IMR-90 (cell line): ENCODE measurements around the gene SKIC8. TPM values are rescaled to one million over a fixed set of nuclear protein-coding genes. Genes with fewer than 3 reads are reported as not detected.

Experiments used
- ATAC-seq: fragments of 200-7000 bp; cut with Tn5 transposase; 2 replicates; pipeline ENCODE4 v1.9.1; 2020; ENCODE audit warnings: low read depth, mild to moderate bottlenecking, moderate library complexity
- BruUV-seq: library from RNA; stranded (reverse); fragments of 400-500 nt; replicated peaks from 2 replicates; lab custom pipeline; 2021; lab: Mats Ljungman, UMichigan
- CTCF ChIA-PET: fragments of 300-600 bp; formaldehyde crosslinking; extraction: SDS; loops from one replicate; lab custom pipeline; 2021; ENCODE audit warnings: antibody characterized with exemption; lab: Yijun Ruan, JAX
- POLR2A ChIA-PET: fragments of 300-600 bp; sonication (Branson Sonifier 250); formaldehyde crosslinking; loops from one replicate; lab custom pipeline; 2022; ENCODE audit warnings: antibody characterized with exemption; ENCODE audit not compliant: unreplicated experiment; lab: Charles Lee
- DNase-seq: peaks from one replicate; pipeline ENCODE4 v3.0.0; 2013
- H2AFZ ChIP-seq: replicated peaks from 2 replicates; pipeline ENCODE3; 2013; ENCODE audit warnings: low read length, mild to moderate bottlenecking; ENCODE audit not compliant: poor library complexity
- H2AK5ac ChIP-seq: 2 replicates; pipeline ENCODE4 v1.6.1; 2013; ENCODE audit warnings: low read depth, low read length, inconsistent platforms
- H2AK9ac ChIP-seq: replicated peaks from 2 replicates; pipeline ENCODE3; 2013; ENCODE audit warnings: mild to moderate bottlenecking, low read depth, low read length, moderate library complexity; ENCODE audit not compliant: poor library complexity
- H2BK120ac ChIP-seq: 2 replicates; pipeline ENCODE4 v1.6.1; 2013; ENCODE audit warnings: low read depth, low read length, inconsistent platforms
- H2BK15ac ChIP-seq: 3 replicates; pipeline ENCODE4 v1.6.1; 2013; ENCODE audit warnings: low read depth, low read length, inconsistent platforms
- H2BK20ac ChIP-seq: 2 replicates; pipeline ENCODE4 v1.6.1; 2013; ENCODE audit warnings: low read depth, mild to moderate bottlenecking, inconsistent platforms, low read length, moderate library complexity
- H2BK5ac ChIP-seq: 2 replicates; pipeline ENCODE4 v1.6.1; 2013; ENCODE audit warnings: mild to moderate bottlenecking, low read depth, low read length, inconsistent platforms; ENCODE audit not compliant: poor library complexity, severe bottlenecking
- H3K14ac ChIP-seq: replicated peaks from 2 replicates; pipeline ENCODE4 v1.6.1; 2013; ENCODE audit warnings: low read depth, low read length, inconsistent platforms
- H3K18ac ChIP-seq: 2 replicates; pipeline ENCODE4 v1.6.1; 2013; ENCODE audit warnings: low read depth, low read length, control low read depth
- H3K23ac ChIP-seq: 2 replicates; pipeline ENCODE4 v1.6.1; 2013; ENCODE audit warnings: low read depth, low read length, inconsistent platforms
- H3K27ac ChIP-seq: 2 replicates; pipeline ENCODE4 v1.5.1; 2013; ENCODE audit warnings: mild to moderate bottlenecking, control low read depth, low read length; ENCODE audit not compliant: insufficient read depth
- H3K27me3 ChIP-seq: 2 replicates; pipeline ENCODE4 v1.6.1; 2013; ENCODE audit warnings: low read length; ENCODE audit not compliant: control insufficient read depth, insufficient read depth
- H3K36me3 ChIP-seq: 2 replicates; pipeline ENCODE4 v1.6.1; 2013; ENCODE audit warnings: low read length, mixed read lengths; ENCODE audit not compliant: control insufficient read depth, insufficient read depth
- H3K4ac ChIP-seq: 2 replicates; pipeline ENCODE4 v1.6.1; 2013; ENCODE audit warnings: low read depth, low read length, inconsistent platforms
- H3K4me1 ChIP-seq: 2 replicates; pipeline ENCODE4 v1.6.1; 2013; ENCODE audit warnings: low read length, mixed read lengths; ENCODE audit not compliant: control insufficient read depth, insufficient read depth
- H3K4me2 ChIP-seq: 2 replicates; pipeline ENCODE4 v1.6.1; 2013; ENCODE audit warnings: low read depth, mild to moderate bottlenecking, control low read depth, low read length, moderate library complexity
- H3K4me3 ChIP-seq: 2 replicates; pipeline ENCODE4 v1.5.1; 2013; ENCODE audit warnings: low read depth, mild to moderate bottlenecking, control low read depth, low read length, moderate library complexity; ENCODE audit not compliant: insufficient read depth
- H3K56ac ChIP-seq: 2 replicates; pipeline ENCODE4 v1.6.1; 2013; ENCODE audit warnings: low read length, inconsistent platforms; ENCODE audit not compliant: insufficient read depth; ENCODE audit errors: extremely low read depth
- H3K79me1 ChIP-seq, 2 experiments: 2 replicates each; pipeline ENCODE4 v1.6.1; 2013; ENCODE audit warnings: low read length in 2 of 2, inconsistent platforms in 1 of 2, low read depth in 1 of 2
- H3K9ac ChIP-seq: 2 replicates; pipeline ENCODE4 v1.6.1; 2013; ENCODE audit warnings: low read depth, low read length, control low read depth
- H3K9me1 ChIP-seq: 2 replicates; pipeline ENCODE4 v1.6.1; 2013; ENCODE audit warnings: low read length, inconsistent platforms; ENCODE audit not compliant: insufficient read depth
- H3K9me3 ChIP-seq: 2 replicates; pipeline ENCODE4 v1.6.1; 2013; ENCODE audit warnings: low read length; ENCODE audit not compliant: control insufficient read depth, insufficient read depth
- H4K20me1 ChIP-seq: 2 replicates; pipeline ENCODE4 v1.6.1; 2013; ENCODE audit warnings: low read length, inconsistent platforms; ENCODE audit not compliant: insufficient read depth
- H4K5ac ChIP-seq: 2 replicates; pipeline ENCODE4 v1.6.1; 2013; ENCODE audit warnings: mild to moderate bottlenecking, low read depth, low read length, control low read depth
- H4K8ac ChIP-seq, 2 experiments: 2 replicates each; pipeline ENCODE4 v1.6.1; 2013; ENCODE audit warnings: low read depth in 2 of 2, low read length in 2 of 2, control low read depth in 1 of 2, inconsistent platforms in 1 of 2
- H4K91ac ChIP-seq: 2 replicates; pipeline ENCODE4 v1.6.1; 2013; ENCODE audit warnings: low read depth, low read length, inconsistent platforms; ENCODE audit not compliant: insufficient read depth
- BHLHE40 ChIP-seq: fragments of 150-350 bp; IDR thresholded peaks from 2 replicates; pipeline ENCODE4 v1.6.1; 2016; ENCODE audit warnings: mild to moderate bottlenecking, low read depth, low read length
- CEBPB ChIP-seq: IDR thresholded peaks from 2 replicates; pipeline ENCODE4 v1.6.1; 2012; ENCODE audit warnings: low read depth, low read length, improper control_type of control experiment
- CHD1 ChIP-seq: IDR thresholded peaks from 2 replicates; pipeline ENCODE4 v1.6.1; 2012; ENCODE audit warnings: low read depth, low read length, improper control_type of control experiment
- FOS ChIP-seq: fragments of 150-350 bp; IDR thresholded peaks from 2 replicates; pipeline ENCODE4 v1.6.1; 2016; ENCODE audit warnings: low read depth, low read length
- MAFK ChIP-seq: IDR thresholded peaks from 2 replicates; pipeline ENCODE4 v1.6.1; 2012; ENCODE audit warnings: low read depth, low read length, improper control_type of control experiment
- MAZ ChIP-seq: IDR thresholded peaks from 2 replicates; pipeline ENCODE4 v1.6.1; 2012; ENCODE audit warnings: low read depth, mild to moderate bottlenecking, low read length, improper control_type of control experiment, moderate library complexity, borderline replicate concordance
- MXI1 ChIP-seq: IDR thresholded peaks from 2 replicates; pipeline ENCODE4 v1.6.1; 2012; ENCODE audit warnings: low read depth, mild to moderate bottlenecking, low read length, moderate library complexity, borderline replicate concordance
- NFE2L2 ChIP-seq: fragments of 150-350 bp; IDR thresholded peaks from 2 replicates; pipeline ENCODE4 v1.6.1; 2016; ENCODE audit warnings: low read depth, mild to moderate bottlenecking, low read length
- POLR2A ChIP-seq: IDR thresholded peaks from 2 replicates; pipeline ENCODE4 v1.6.1; 2012; ENCODE audit warnings: mild to moderate bottlenecking, low read depth, low read length
- RAD21 ChIP-seq: IDR thresholded peaks from 2 replicates; pipeline ENCODE4 v1.6.1; 2012; ENCODE audit warnings: low read length, improper control_type of control experiment
- RCOR1 ChIP-seq: IDR thresholded peaks from 2 replicates; pipeline ENCODE4 v1.6.1; 2012; ENCODE audit warnings: mild to moderate bottlenecking, low read length, improper control_type of control experiment; ENCODE audit not compliant: insufficient replicate concordance
- RFX5 ChIP-seq: IDR thresholded peaks from 2 replicates; pipeline ENCODE4 v1.8.0; 2012; ENCODE audit warnings: low read depth, mild to moderate bottlenecking, low read length, moderate library complexity
- SMC3 ChIP-seq: fragments of 150-350 bp; IDR thresholded peaks from 2 replicates; pipeline ENCODE4 v1.6.1; 2016; ENCODE audit warnings: low read depth, mild to moderate bottlenecking, antibody characterized with exemption, low read length, moderate library complexity
- WGBS, 2 experiments: methylation state at CpG; one replicate each; pipeline versions ENCODE4 v1.1.5 to v1.1.7; 2013; ENCODE audit warnings: missing lambda C conversion rate in 2 of 2; ENCODE audit not compliant: insufficient read length in 1 of 2; ENCODE audit errors: extremely low coverage in 2 of 2; 5-methylcytosine and 5-hydroxymethylcytosine counted together
- dilution Hi-C: fragments of 300-500 bp; cut with HindIII; formaldehyde crosslinking; loops from one replicate; pipeline ENCODE4 v1.14.3; 2018; ENCODE audit warnings: low sequenced_read_pairs; ENCODE audit not compliant: unreplicated experiment
- in situ Hi-C: fragments of 300-500 bp; cut with MboI; formaldehyde crosslinking; loops from 3 replicates; pipeline ENCODE4 v1.14.3; 2019; ENCODE audit warnings: low sequenced_read_pairs, inconsistent platforms, mixed read lengths
- intact Hi-C: fragments of 100-400 bp; cut with micrococcal nuclease; formaldehyde crosslinking; loops from 2 replicates; pipeline ENCODE4 v1.10.0; 2022
- polyA plus RNA-seq, 3 experiments: library from polyadenylated mRNA; depleted of rRNA; stranded (reverse); fragments of >200 nt; gene quantifications; 2 replicates each; pipeline ENCODE4 v1.2.3, GENCODE V29; 2012; ENCODE audit warnings: low replicate concordance in 1 of 3
- total RNA-seq: library from RNA; depleted of rRNA; stranded (reverse); fragments of >200 nt; gene quantifications from 2 replicates; pipeline ENCODE4 v1.2.3, GENCODE V29; 2012
- TF ChIP-seq, protein P1 (sequence below): conservative IDR thresholded peaks from 2 replicates; pipeline ENCODE4 v1.5.1; 2012; ENCODE audit warnings: mild to moderate bottlenecking, low read depth, low read length, improper control_type of control experiment
- TF ChIP-seq, protein P2 (sequence below): fragments of 150-350 bp; IDR thresholded peaks from 2 replicates; pipeline ENCODE4 v1.6.1; 2016; ENCODE audit warnings: low read depth, mild to moderate bottlenecking, low read length, moderate library complexity, borderline replicate concordance

The SKIC8 gene
- total and polyA plus RNA-seq, 2 of the 4 experiments (the other 2 are of a cell fraction) = 72.2 to 124 TPM

- no peaks in the 10 kb centered on the region; the same call in 1 of the 2 replicates for H4K20me1 ChIP-seq
- no peak overlapping the region for H3K9ac ChIP-seq
- TF ChIP-seq BHLHE40 = no peak
- TF ChIP-seq RAD21 = no peak
- TF ChIP-seq FOS = no peak
- no peak for TF ChIP-seq MAFK
- no peak for TF ChIP-seq POLR2A
- no peak for TF ChIP-seq SMC3
- TF ChIP-seq, protein P1, sequence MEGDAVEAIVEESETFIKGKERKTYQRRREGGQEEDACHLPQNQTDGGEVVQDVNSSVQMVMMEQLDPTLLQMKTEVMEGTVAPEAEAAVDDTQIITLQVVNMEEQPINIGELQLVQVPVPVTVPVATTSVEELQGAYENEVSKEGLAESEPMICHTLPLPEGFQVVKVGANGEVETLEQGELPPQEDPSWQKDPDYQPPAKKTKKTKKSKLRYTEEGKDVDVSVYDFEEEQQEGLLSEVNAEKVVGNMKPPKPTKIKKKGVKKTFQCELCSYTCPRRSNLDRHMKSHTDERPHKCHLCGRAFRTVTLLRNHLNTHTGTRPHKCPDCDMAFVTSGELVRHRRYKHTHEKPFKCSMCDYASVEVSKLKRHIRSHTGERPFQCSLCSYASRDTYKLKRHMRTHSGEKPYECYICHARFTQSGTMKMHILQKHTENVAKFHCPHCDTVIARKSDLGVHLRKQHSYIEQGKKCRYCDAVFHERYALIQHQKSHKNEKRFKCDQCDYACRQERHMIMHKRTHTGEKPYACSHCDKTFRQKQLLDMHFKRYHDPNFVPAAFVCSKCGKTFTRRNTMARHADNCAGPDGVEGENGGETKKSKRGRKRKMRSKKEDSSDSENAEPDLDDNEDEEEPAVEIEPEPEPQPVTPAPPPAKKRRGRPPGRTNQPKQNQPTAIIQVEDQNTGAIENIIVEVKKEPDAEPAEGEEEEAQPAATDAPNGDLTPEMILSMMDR = no peak
- no peak for TF ChIP-seq MAZ
- TF ChIP-seq RFX5 = no peak
- no peak for TF ChIP-seq RCOR1
- TF ChIP-seq CEBPB = no peak
- no peak for TF ChIP-seq CHD1
- TF ChIP-seq, protein P2, sequence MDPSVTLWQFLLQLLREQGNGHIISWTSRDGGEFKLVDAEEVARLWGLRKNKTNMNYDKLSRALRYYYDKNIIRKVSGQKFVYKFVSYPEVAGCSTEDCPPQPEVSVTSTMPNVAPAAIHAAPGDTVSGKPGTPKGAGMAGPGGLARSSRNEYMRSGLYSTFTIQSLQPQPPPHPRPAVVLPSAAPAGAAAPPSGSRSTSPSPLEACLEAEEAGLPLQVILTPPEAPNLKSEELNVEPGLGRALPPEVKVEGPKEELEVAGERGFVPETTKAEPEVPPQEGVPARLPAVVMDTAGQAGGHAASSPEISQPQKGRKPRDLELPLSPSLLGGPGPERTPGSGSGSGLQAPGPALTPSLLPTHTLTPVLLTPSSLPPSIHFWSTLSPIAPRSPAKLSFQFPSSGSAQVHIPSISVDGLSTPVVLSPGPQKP = no peak
- no peak for TF ChIP-seq NFE2L2
- no peak for TF ChIP-seq MXI1
- H3K4ac ChIP-seq = peak overlapping the region; percentile 76
- no peak overlapping the region for H2AFZ ChIP-seq
- H3K27me3 ChIP-seq = no peaks in the 10 kb centered on the region
- H2AK9ac ChIP-seq = no peak overlapping the region
- peak overlapping the region; percentile 58 for H2BK120ac ChIP-seq
- in situ Hi-C loops (no loop called here), dilution Hi-C loops (no loop called here), intact Hi-C loops (no loop called here)
- peak overlapping the region; percentile 21; the same call in 1 of the 2 replicates for H3K4me2 ChIP-seq
- 0 out of 4 replicates have a peak, but pooled peaks cover 0 to 6% of the 10 kb centered on the region in 2 experiments for H3K79me1 ChIP-seq
- WGBS, 2 experiments = 80% methylated on average over 7 of the region's 13 CpGs; no CpG with 5 or more reads in 1 of the 2 experiments
- H3K9me3 ChIP-seq = no peaks in the 10 kb centered on the region
- H3K56ac ChIP-seq = peak overlapping the region; percentile 13; the same call in 1 of the 2 replicates
- peak overlapping the region; percentile 60 for H2BK5ac ChIP-seq
- H3K4me1 ChIP-seq = peaks cover 17% of the 10 kb centered on the region
- H4K91ac ChIP-seq = peak overlapping the region; percentile 60
- H2BK15ac ChIP-seq = no peak overlapping the region
- H4K5ac ChIP-seq = peak overlapping the region; percentile 62; the same call in 1 of the 2 replicates
- peak overlapping the region; percentile 38 for H2BK20ac ChIP-seq
- H3K14ac ChIP-seq = peak overlapping the region; percentile 3; the same call in 1 of the 2 replicates
- H4K8ac ChIP-seq = peak overlapping the region; percentile 21 to 46; a peak in 2 of 4 replicates
- H2AK5ac ChIP-seq = peak overlapping the region; percentile 55; the same call in 1 of the 2 replicates
- peak overlapping the region; percentile 83 for H3K23ac ChIP-seq
- peak; percentile 59 for ATAC-seq
- peaks cover 18% of the 10 kb centered on the region for H3K9me1 ChIP-seq
- no TSS peak for BruUV-seq
- ChIA-PET CTCF (interaction anchor here (0.5 kb wide), 1 partner anchor 40 kb away, joined by 4 read pairs; no protein-coding TSS in a partner anchor), POLR2A (interaction anchor here (0.6 kb wide), 1 partner anchor 223 kb away, joined by 3 read pairs; no protein-coding TSS in a partner anchor)
- H3K4me3 ChIP-seq = no peak overlapping the region
- peak; percentile 65 for DNase-seq
- H3K36me3 ChIP-seq = peaks cover 20% of the 10 kb centered on the region
- H3K18ac ChIP-seq = peak overlapping the region; percentile 26; the same call in 1 of the 2 replicates
- H3K27ac ChIP-seq = peak overlapping the region; percentile 72; the same call in 1 of the 2 replicates
These were observed 18.9 kb downstream of the SKIC8 start for GRCh38 chr15:78280319-78281072.
